Panc1 (cell line): ENCODE data around the gene NUP210L. TPM values are rescaled to one million over a fixed set of nuclear protein-coding genes. Genes with fewer than 3 reads are reported as not detected.
"Not testable (repeated sequence)": the region's sequence is repeated elsewhere in the genome, so short reads cannot be mapped to it uniquely, and the experiment has no call there.

ENCODE experiments used
- ATAC-seq: fragments of 200-7000 bp; cut with Tn5 transposase; 2 replicates; pipeline ENCODE4 v1.9.1; 2020; ENCODE audit warnings: mild to moderate bottlenecking, moderate library complexity
- BruUV-seq: library from RNA; stranded (reverse); fragments of 400-500 nt; replicated peaks from 2 replicates; lab custom pipeline; 2021; lab: Mats Ljungman, UMichigan
- CTCF ChIA-PET: fragments of 300-600 bp; sonication (Branson Sonifier 250); formaldehyde crosslinking; loops from one replicate; lab custom pipeline; 2022; ENCODE audit warnings: antibody characterized with exemption; lab: Charles Lee
- POLR2A ChIA-PET: fragments of 300-600 bp; sonication (Branson Sonifier 250); formaldehyde crosslinking; loops from one replicate; lab custom pipeline; 2022; ENCODE audit warnings: antibody characterized with exemption; lab: Charles Lee
- DNase-seq: peaks from one replicate; pipeline ENCODE4 v3.0.0-alpha.2; 2010; ENCODE audit warnings: low read depth, low spot score
- H3K27ac ChIP-seq: 2 replicates; pipeline ENCODE4 v1.5.1; 2011; ENCODE audit warnings: mild to moderate bottlenecking, low read length, inconsistent platforms
- H3K27me3 ChIP-seq: fragments of 200-500 bp; sonication (Bioruptor generic); 2 replicates; pipeline ENCODE4 v1.6.0; 2014; ENCODE audit warnings: low read length, inconsistent platforms; ENCODE audit not compliant: control insufficient read depth, insufficient read depth
- H3K36me3 ChIP-seq: fragments of 200-500 bp; sonication (Bioruptor generic); 2 replicates; pipeline ENCODE4 v1.5.1; 2014; ENCODE audit warnings: inconsistent platforms, mild to moderate bottlenecking, low read length, moderate library complexity; ENCODE audit not compliant: control insufficient read depth, insufficient read depth
- H3K4me1 ChIP-seq: 2 replicates; pipeline ENCODE4 v1.5.1; 2011; ENCODE audit warnings: inconsistent platforms, mild to moderate bottlenecking, low read length, moderate library complexity; ENCODE audit not compliant: control insufficient read depth, insufficient read depth
- H3K4me3 ChIP-seq, 2 experiments: 2 replicates each; pipeline ENCODE4 v1.5.1; 2011 to 2012; ENCODE audit warnings: low read depth in 2 of 2, low read length in 2 of 2, mild to moderate bottlenecking in 2 of 2, inconsistent platforms in 1 of 2, moderate library complexity in 1 of 2
- H3K9me3 ChIP-seq: fragments of 200-500 bp; sonication (Bioruptor generic); 2 replicates; pipeline ENCODE4 v1.5.1; 2014; ENCODE audit warnings: low read depth, mild to moderate bottlenecking, inconsistent platforms, low read length, moderate library complexity; ENCODE audit not compliant: control insufficient read depth, insufficient read depth
- POLR2AphosphoS5 ChIP-seq: IDR thresholded peaks from 2 replicates; pipeline ENCODE4 v1.6.1; 2012; ENCODE audit warnings: mild to moderate bottlenecking, low read depth, low read length, moderate library complexity
- SIN3A ChIP-seq: IDR thresholded peaks from 2 replicates; pipeline ENCODE4 v1.6.1; 2012; ENCODE audit warnings: low read depth, mild to moderate bottlenecking, low read length, moderate library complexity, borderline replicate concordance; ENCODE audit not compliant: insufficient read depth
- TCF7L2 ChIP-seq: IDR thresholded peaks from 2 replicates; pipeline ENCODE4 v1.6.1; 2011; ENCODE audit warnings: mild to moderate bottlenecking, low read depth, low read length, inconsistent platforms
- in situ Hi-C: cut with HindIII; loops from 2 replicates; pipeline ENCODE4 v1.10.0; 2016; ENCODE audit warnings: low sequenced_read_pairs, low pct_unique_long_range_greater_than_20kb
- intact Hi-C: fragments of 100-400 bp; cut with micrococcal nuclease; formaldehyde crosslinking; loops from one replicate; pipeline ENCODE4 v1.10.0; 2022; ENCODE audit not compliant: unreplicated experiment
- total RNA-seq: library from RNA; stranded (reverse); gene quantifications from one replicate; pipeline ENCODE4 v1.2.1, GENCODE V29; 2021; ENCODE audit not compliant: unreplicated experiment
- TF ChIP-seq, protein P1 (sequence below): fragments of 450-650 bp; IDR thresholded peaks from 2 replicates; pipeline ENCODE4 v1.5.1; 2017; ENCODE audit warnings: mild to moderate bottlenecking
- TF ChIP-seq, protein P2 (sequence below), 2 experiments: IDR thresholded peaks; 2 replicates each; pipeline ENCODE4 v1.6.1; 2011 to 2012; ENCODE audit warnings: low read depth in 2 of 2, control low read depth in 1 of 2, low read length in 1 of 2, mild to moderate bottlenecking in 1 of 2, moderate library complexity in 1 of 2; ENCODE audit not compliant: insufficient read depth in 1 of 2

Gene NUP210L
- total RNA-seq, 1 experiment from 2014 or later, result 0.05 TPM

- no peak for ATAC-seq
- Histone ChIP-seq H3K27ac (no peak overlapping the region), H3K4me3 (no peak overlapping the region), H3K9me3 (no peaks in the 10 kb centered on the region), H3K36me3 (no peaks in the 10 kb centered on the region), H3K27me3 (no peaks in the 10 kb centered on the region), H3K4me1 (no peaks in the 10 kb centered on the region)
- POLR2A ChIA-PET, result no interaction called here
- intact Hi-C loops (no loop called here), in situ Hi-C loops (no loop called here)
- TF ChIP-seq SIN3A, result no peak
- TF ChIP-seq, protein P1, sequence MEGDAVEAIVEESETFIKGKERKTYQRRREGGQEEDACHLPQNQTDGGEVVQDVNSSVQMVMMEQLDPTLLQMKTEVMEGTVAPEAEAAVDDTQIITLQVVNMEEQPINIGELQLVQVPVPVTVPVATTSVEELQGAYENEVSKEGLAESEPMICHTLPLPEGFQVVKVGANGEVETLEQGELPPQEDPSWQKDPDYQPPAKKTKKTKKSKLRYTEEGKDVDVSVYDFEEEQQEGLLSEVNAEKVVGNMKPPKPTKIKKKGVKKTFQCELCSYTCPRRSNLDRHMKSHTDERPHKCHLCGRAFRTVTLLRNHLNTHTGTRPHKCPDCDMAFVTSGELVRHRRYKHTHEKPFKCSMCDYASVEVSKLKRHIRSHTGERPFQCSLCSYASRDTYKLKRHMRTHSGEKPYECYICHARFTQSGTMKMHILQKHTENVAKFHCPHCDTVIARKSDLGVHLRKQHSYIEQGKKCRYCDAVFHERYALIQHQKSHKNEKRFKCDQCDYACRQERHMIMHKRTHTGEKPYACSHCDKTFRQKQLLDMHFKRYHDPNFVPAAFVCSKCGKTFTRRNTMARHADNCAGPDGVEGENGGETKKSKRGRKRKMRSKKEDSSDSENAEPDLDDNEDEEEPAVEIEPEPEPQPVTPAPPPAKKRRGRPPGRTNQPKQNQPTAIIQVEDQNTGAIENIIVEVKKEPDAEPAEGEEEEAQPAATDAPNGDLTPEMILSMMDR, result no peak
- TF ChIP-seq TCF7L2, result no peak
- no peak for TF ChIP-seq POLR2AphosphoS5
- TF ChIP-seq, protein P2, sequence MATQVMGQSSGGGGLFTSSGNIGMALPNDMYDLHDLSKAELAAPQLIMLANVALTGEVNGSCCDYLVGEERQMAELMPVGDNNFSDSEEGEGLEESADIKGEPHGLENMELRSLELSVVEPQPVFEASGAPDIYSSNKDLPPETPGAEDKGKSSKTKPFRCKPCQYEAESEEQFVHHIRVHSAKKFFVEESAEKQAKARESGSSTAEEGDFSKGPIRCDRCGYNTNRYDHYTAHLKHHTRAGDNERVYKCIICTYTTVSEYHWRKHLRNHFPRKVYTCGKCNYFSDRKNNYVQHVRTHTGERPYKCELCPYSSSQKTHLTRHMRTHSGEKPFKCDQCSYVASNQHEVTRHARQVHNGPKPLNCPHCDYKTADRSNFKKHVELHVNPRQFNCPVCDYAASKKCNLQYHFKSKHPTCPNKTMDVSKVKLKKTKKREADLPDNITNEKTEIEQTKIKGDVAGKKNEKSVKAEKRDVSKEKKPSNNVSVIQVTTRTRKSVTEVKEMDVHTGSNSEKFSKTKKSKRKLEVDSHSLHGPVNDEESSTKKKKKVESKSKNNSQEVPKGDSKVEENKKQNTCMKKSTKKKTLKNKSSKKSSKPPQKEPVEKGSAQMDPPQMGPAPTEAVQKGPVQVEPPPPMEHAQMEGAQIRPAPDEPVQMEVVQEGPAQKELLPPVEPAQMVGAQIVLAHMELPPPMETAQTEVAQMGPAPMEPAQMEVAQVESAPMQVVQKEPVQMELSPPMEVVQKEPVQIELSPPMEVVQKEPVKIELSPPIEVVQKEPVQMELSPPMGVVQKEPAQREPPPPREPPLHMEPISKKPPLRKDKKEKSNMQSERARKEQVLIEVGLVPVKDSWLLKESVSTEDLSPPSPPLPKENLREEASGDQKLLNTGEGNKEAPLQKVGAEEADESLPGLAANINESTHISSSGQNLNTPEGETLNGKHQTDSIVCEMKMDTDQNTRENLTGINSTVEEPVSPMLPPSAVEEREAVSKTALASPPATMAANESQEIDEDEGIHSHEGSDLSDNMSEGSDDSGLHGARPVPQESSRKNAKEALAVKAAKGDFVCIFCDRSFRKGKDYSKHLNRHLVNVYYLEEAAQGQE (IDR thresholded peaks at IDR 0.05; ENCODE audit: insufficient read depth in 1 of 2, low read depth in 2 of 2, low read length in 1 of 2), result no peak
- CTCF ChIA-PET, result no interaction called here
- DNase-seq, result no peak
- no TSS peak for BruUV-seq
Observed at GRCh38 chr1:154014154-154014907, 140.5 kb downstream of the NUP210L start.

DNA sequence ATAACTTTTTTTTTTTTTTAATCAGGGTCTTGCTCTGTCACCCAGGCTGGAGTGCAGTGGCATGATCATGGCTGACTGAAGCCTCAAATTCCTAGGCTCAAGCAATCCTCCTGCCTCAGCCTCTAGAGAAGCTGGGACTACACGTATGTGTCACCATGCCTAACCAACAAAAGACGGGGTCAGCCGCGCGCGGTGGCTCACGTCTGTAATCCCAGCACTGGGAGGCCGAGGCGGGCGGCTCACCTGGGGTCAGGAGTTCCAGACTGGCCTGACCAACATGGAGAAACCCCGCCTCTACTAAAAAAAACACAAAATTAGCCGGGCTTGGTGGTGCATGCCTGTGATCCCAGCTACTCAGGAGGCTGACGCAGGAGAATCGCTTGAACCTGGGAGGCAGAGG is 142.3 kb downstream of the NUP210L start:
- in situ Hi-C loops, H3K36me3 ChIP-seq, H3K27ac ChIP-seq, DNase-seq, H3K27me3 ChIP-seq, POLR2A ChIA-PET, intact Hi-C loops, H3K4me1 ChIP-seq, H3K9me3 ChIP-seq, ATAC-seq, CTCF ChIA-PET, BruUV-seq, H3K4me3 ChIP-seq: not testable (repeated sequence)

DNA sequence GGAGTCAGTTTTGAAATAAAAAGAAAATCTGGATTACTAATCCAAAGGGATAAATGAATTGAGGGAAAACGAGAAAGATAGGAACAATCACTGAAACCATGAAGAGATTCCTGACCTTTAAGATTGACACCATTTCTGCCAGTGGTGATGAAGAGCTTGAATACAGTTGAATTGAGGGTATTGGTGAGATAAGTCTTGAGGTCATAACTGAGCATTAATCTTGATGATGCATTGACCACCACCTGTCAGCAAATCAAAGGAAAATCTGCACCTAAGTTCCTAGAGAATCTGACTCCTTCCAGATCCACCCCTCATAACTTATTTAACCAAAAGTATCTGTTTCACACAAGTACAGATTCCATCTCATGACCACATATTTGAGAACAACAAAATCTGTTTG is 142.7 kb downstream of the NUP210L start:
- TF ChIP-seq, protein P2 (IDR thresholded peaks at IDR 0.05; ENCODE audit: insufficient read depth in 1 of 2, low read depth in 2 of 2, low read length in 1 of 2), result no peak
- TF ChIP-seq TCF7L2 (no peak), SIN3A (no peak), POLR2AphosphoS5 (no peak)
- TF ChIP-seq, protein P1, result no peak
- DNase-seq (no peak), ATAC-seq (no peak)
- Histone ChIP-seq H3K27me3 (no peaks in the 10 kb centered on the region), H3K9me3 (no peaks in the 10 kb centered on the region), H3K27ac (no peak overlapping the region), H3K36me3 (no peaks in the 10 kb centered on the region), H3K4me1 (no peaks in the 10 kb centered on the region), H3K4me3 (no peak overlapping the region)
- POLR2A ChIA-PET, result interaction anchor here (0.5 to 0.6 kb wide), 2 partner anchors 22 to 122 kb away, joined by 3 to 7 read pairs; no protein-coding TSS in a partner anchor
- intact Hi-C loops (no loop called here), in situ Hi-C loops (no loop called here)
- CTCF ChIA-PET, result no interaction called here
- no TSS peak for BruUV-seq
